Measurements from ENCODE around the gene PTPRA.

DNA sequence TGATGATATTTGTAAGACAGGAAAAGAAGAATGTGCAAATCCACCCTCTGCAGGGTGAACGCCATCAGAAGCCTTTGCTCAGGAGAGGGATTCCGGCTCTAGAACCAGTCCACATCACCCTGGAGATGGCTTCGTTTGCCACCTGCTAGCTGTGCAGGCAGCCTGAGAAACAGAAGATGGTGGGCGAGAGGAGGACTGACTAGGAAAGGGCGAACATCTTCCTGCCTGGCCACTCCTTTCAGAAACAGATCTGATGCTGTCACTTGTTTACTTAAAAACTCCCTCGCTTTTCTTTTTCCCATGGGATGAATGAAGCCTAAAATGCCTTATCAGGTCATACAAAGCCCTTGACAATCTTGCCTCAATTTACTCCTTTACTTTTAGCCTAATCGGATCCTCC, 1.2 kb downstream of the PTPRA start:
- TF ChIP-seq CTCF (IDR thresholded peaks at IDR 0.05) (no peak), POLR2A (IDR thresholded peaks at IDR 0.05; ENCODE audit: low read depth) (no peak), POLR2AphosphoS5 (IDR thresholded peaks at IDR 0.05) (no peak), EP300 (IDR thresholded peaks at IDR 0.05) (no peak)

All from esophagus muscularis mucosa (tissue), 4 donors.